AG04449 (cell line): ENCODE results near the gene RNF149.

ENCODE experiments used
- CTCF ChIA-PET: fragments of 350-600 bp; formaldehyde crosslinking; extraction: SDS; loops from one replicate; lab custom pipeline; 2021; ENCODE audit warnings: antibody characterized with exemption; lab: Yijun Ruan, JAX
- POLR2A ChIA-PET: fragments of 400-600, 350-600 bp; formaldehyde crosslinking; extraction: SDS; loops from one replicate; lab custom pipeline; 2020; ENCODE audit warnings: antibody characterized with exemption, inconsistent platforms; lab: Yijun Ruan, JAX
- DNase-seq: peaks from one replicate; pipeline ENCODE4 v3.0.0-alpha.2; 2010; ENCODE audit warnings: low read depth, low spot score
- H3K4me3 ChIP-seq: 2 replicates; pipeline ENCODE4 v1.5.1; 2011; ENCODE audit warnings: low read depth, mild to moderate bottlenecking, control low read depth, low read length
- TF ChIP-seq, protein P1 (sequence below): IDR thresholded peaks from one replicate; pipeline ENCODE4 v1.5.1; 2011; ENCODE audit warnings: mild to moderate bottlenecking, moderate library complexity, low read length, control low read depth, inconsistent platforms; ENCODE audit not compliant: insufficient read depth; ENCODE audit errors: missing control alignments

The RNF149 gene

DNA sequence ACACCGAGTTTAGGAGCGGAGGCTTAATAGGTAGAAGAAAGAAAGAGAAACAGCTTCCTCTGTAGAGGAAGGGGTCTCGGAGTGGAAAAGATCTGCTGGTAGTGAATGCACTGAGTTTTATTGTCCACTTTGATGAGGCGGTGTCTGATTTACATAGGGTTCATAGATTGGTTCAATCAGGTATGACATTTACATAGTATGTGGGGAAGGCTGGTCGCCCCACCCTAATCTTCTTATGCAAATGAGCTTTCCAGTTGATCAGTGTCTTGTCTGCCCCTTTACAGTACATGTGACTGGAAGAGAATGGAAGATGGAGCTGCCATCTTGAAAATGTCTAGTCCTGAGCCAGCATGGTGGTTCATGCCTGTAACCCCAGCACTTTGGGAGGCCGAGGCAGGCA is 75.7 kb downstream of the RNF149 start:
- ChIA-PET CTCF (interaction anchor here (0.6 to 1.2 kb wide), 4 partner anchors 8 to 29 kb away, joined by 3 to 4 read pairs (median 4); no protein-coding TSS in a partner anchor), POLR2A (no interaction called here)
- DNase-seq = no peak

GRCh38 chr2:101231937-101232730 is 76.4 kb downstream of the RNF149 start:
- no peak overlapping the region for H3K4me3 ChIP-seq
- TF ChIP-seq, protein P1, sequence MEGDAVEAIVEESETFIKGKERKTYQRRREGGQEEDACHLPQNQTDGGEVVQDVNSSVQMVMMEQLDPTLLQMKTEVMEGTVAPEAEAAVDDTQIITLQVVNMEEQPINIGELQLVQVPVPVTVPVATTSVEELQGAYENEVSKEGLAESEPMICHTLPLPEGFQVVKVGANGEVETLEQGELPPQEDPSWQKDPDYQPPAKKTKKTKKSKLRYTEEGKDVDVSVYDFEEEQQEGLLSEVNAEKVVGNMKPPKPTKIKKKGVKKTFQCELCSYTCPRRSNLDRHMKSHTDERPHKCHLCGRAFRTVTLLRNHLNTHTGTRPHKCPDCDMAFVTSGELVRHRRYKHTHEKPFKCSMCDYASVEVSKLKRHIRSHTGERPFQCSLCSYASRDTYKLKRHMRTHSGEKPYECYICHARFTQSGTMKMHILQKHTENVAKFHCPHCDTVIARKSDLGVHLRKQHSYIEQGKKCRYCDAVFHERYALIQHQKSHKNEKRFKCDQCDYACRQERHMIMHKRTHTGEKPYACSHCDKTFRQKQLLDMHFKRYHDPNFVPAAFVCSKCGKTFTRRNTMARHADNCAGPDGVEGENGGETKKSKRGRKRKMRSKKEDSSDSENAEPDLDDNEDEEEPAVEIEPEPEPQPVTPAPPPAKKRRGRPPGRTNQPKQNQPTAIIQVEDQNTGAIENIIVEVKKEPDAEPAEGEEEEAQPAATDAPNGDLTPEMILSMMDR = no peak
- no peak for DNase-seq
- ChIA-PET CTCF (interaction anchor here (0.5 to 1.4 kb wide), 6 partner anchors 9 to 170 kb away, joined by 3 to 4 read pairs (median 3); no protein-coding TSS in a partner anchor), POLR2A (no interaction called here)

More for the DNA sequence above, 75.7 kb downstream of the RNF149 start:
- no peak overlapping the region for H3K4me3 ChIP-seq
- TF ChIP-seq, protein P1 = no peak

GRCh38 chr2:101231240-101231639 is 77.3 kb downstream of the RNF149 start:
- POLR2A ChIA-PET = no interaction called here

DNA sequence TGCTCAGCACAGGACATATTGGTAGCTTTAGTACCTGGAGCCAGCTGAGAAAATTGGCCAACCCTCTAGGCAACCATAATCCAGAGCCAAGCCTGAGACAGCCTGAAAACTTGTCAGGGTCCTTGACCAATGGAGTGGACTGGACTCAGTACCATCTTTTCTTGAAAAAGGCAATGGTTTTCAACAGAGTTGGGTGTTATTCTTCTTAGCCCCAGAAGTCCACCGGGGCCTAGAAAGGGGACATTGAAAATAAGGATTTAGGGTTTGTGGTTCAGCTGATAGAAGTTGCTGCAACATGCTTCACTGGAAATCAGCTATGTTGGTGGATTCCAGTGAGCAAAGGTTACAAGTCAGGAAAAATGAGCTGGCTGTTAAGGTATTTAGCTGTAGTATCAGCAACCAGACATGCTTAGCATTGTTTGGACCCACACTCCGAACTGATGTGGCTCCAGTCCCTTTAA is 77.9 kb downstream of the RNF149 start:
- ChIA-PET CTCF (interaction anchor here (1.3 to 1.6 kb wide), 2 partner anchors 9 to 26 kb away, joined by 3 to 6 read pairs; no protein-coding TSS in a partner anchor), POLR2A (no interaction called here)
- TF ChIP-seq, protein P1 = no peak
- peak; percentile 31 for DNase-seq
- H3K4me3 ChIP-seq = no peak overlapping the region

More at GRCh38 chr2:101231240-101231639, 77.3 kb downstream of the RNF149 start:
- CTCF ChIA-PET = interaction anchor here (0.6 to 1.6 kb wide), 4 partner anchors 9 to 29 kb away, joined by 3 to 6 read pairs (median 3); no protein-coding TSS in a partner anchor
- TF ChIP-seq, protein P1 = no peak
- no peak overlapping the region for H3K4me3 ChIP-seq
- DNase-seq = no peak
